Kidney (tissue), 14 donors: Measurements from ENCODE around the gene EPHB1. TPM values are rescaled to one million over a fixed set of nuclear protein-coding genes. Genes with fewer than 3 reads are reported as not detected.

Experiments used
- DNase-seq, 5 donors: peaks; one replicate each; pipeline ENCODE4 v3.0.0-alpha.2; 2013 to 2020
- FAIRE-seq: peaks from 2 replicates; lab custom pipeline; 2012; peaks lifted over from hg19 to GRCh38; lab: Jason Lieb, UNC
- H3K27ac ChIP-seq, 2 donors: one replicate each; pipeline ENCODE4 v1.7.0; 2013; ENCODE audit warnings: low read depth in 2 of 2, low read length in 2 of 2, inconsistent platforms in 1 of 2
- H3K27me3 ChIP-seq: one replicate; pipeline ENCODE4 v1.7.1; 2013; ENCODE audit warnings: low read length, inconsistent platforms; ENCODE audit not compliant: control insufficient read depth, insufficient read depth
- H3K36me3 ChIP-seq, 3 donors: one replicate each; pipeline versions ENCODE4 v1.7.0 to v1.7.1; 2013; ENCODE audit warnings: low read length in 3 of 3, control low read depth in 1 of 3, inconsistent platforms in 1 of 3; ENCODE audit not compliant: insufficient read depth in 3 of 3, control insufficient read depth in 2 of 3
- H3K4me1 ChIP-seq, 3 donors: one replicate each; pipeline versions ENCODE4 v1.7.0 to v1.7.1; 2013; ENCODE audit warnings: low read length in 3 of 3, inconsistent platforms in 1 of 3, low read depth in 1 of 3; ENCODE audit not compliant: control insufficient read depth in 2 of 3, insufficient read depth in 2 of 3
- H3K4me3 ChIP-seq, 3 donors: one replicate each; pipeline versions ENCODE4 v1.7.0 to v1.8.1; 2013; ENCODE audit warnings: low read length in 3 of 3, control low read depth in 1 of 3, inconsistent platforms in 1 of 3
- H3K9ac ChIP-seq, 3 donors: one replicate each; pipeline versions ENCODE4 v1.7.0 to v1.7.1; 2013; ENCODE audit warnings: low read length in 3 of 3, control low read depth in 1 of 3, inconsistent platforms in 1 of 3
- H3K9me3 ChIP-seq, 3 donors: one replicate each; pipeline versions ENCODE4 v1.7.0 to v1.7.1; 2013; ENCODE audit warnings: low read length in 3 of 3, control low read depth in 1 of 3, inconsistent platforms in 1 of 3; ENCODE audit not compliant: control insufficient read depth in 2 of 3, insufficient read depth in 1 of 3
- CTCF ChIP-seq: IDR thresholded peaks from 3 replicates; pipeline ENCODE4 v1.5.1; 2012; ENCODE audit warnings: mild to moderate bottlenecking, moderate library complexity, borderline replicate concordance; ENCODE audit not compliant: insufficient read depth; ENCODE audit errors: extremely low read depth
- intact Hi-C: fragments of 100-400 bp; cut with DNase I; formaldehyde crosslinking; loops from one replicate; pipeline ENCODE4 v1.11.1; 2022
- polyA plus RNA-seq: library from polyadenylated mRNA; stranded (reverse); fragments of 350-450 nt; fragmentation: Illumina TruSeq; extraction: RNeasy Lipid Tissue Mini Kit (QIAGEN cat#74804); gene quantifications from one replicate; pipeline ENCODE4 v1.2.3, GENCODE V29; 2014; ENCODE audit warnings: low read depth, low replicate concordance; ENCODE audit not compliant: insufficient read depth
- total RNA-seq: library from RNA; stranded (reverse); fragmentation: NEBNext Ultra II Directional; extraction: Animal tissue kit (Norgen Biotek cat#: 25700); gene quantifications from one replicate; pipeline ENCODE4 v1.2.1, GENCODE V29; 2021
- donor health status: control.
- donor health status: control.
- donor health status: control.
- donor health status: control.
- donor health status: control.
- donor health status: DM: yes; HTN: yes; CAD: no.
- donor health status: Normal renal cell carcinoma (clear cell type).

EPHB1 gene
- total and polyA plus RNA-seq, 2 donors from 2014 or later, result 0.39 to 3.2 TPM

- Histone ChIP-seq H3K9me3 (no peaks in the 10 kb centered on the region), H3K4me1 (no peaks in the 10 kb centered on the region), H3K27ac (no peak overlapping the region), H3K27me3 (no peaks in the 10 kb centered on the region), H3K9ac (no peak overlapping the region), H3K36me3 (no peaks in the 10 kb centered on the region), H3K4me3 (no peak overlapping the region)
- no peak for TF ChIP-seq CTCF
- intact Hi-C loops, result no loop called here
- FAIRE-seq, result no peak
- DNase-seq, result peak in 2 of 5 donors; percentile 14 to 30
Measured at GRCh38 chr3:135191708-135192107, 396.6 kb downstream of the EPHB1 start.

GRCh38 chr3:135192929-135193328 lies 397.9 kb downstream of the EPHB1 start:
- Histone ChIP-seq H3K36me3 (no peaks in the 10 kb centered on the region), H3K4me1 (no peaks in the 10 kb centered on the region), H3K4me3 (no peak overlapping the region), H3K9me3 (no peaks in the 10 kb centered on the region), H3K27ac (no peak overlapping the region), H3K27me3 (no peaks in the 10 kb centered on the region), H3K9ac (no peak overlapping the region)
- FAIRE-seq (no peak), DNase-seq (no peak)
- TF ChIP-seq CTCF, result no peak
- intact Hi-C loops, result no loop called here

GRCh38 chr3:135197246-135197645 lies 402.2 kb downstream of the EPHB1 start:
- Histone ChIP-seq H3K27ac (no peak overlapping the region), H3K4me1 (no peaks in the 10 kb centered on the region), H3K4me3 (no peak overlapping the region), H3K9ac (no peak overlapping the region), H3K9me3 (no peaks in the 10 kb centered on the region), H3K27me3 (no peaks in the 10 kb centered on the region), H3K36me3 (no peaks in the 10 kb centered on the region)
- no peak for TF ChIP-seq CTCF
- DNase-seq (no peak), FAIRE-seq (no peak)
- intact Hi-C loops, result no loop called here

GRCh38 chr3:135197856-135198255 lies 402.8 kb downstream of the EPHB1 start:
- no peak overlapping the region for H3K4me3 ChIP-seq
- intact Hi-C loops, result no loop called here
- H3K27me3 ChIP-seq, result no peaks in the 10 kb centered on the region
- no peaks in the 10 kb centered on the region for H3K36me3 ChIP-seq
- FAIRE-seq (no peak), DNase-seq (no peak)
- no peak overlapping the region for H3K27ac ChIP-seq
- no peaks in the 10 kb centered on the region for H3K9me3 ChIP-seq
- H3K4me1 ChIP-seq, result no peaks in the 10 kb centered on the region
- no peak overlapping the region for H3K9ac ChIP-seq
- TF ChIP-seq CTCF, result no peak
